Stimulated activated CD8-positive, alpha-beta memory T cell treated with anti-CD3 and anti-CD28 coated beads, Interleukin-7, amount 100 ng/mL, for 4 hours (primary cell): Measurements from ENCODE around the gene SLC2A9.
"Not testable (repeated sequence)": the region's sequence is repeated elsewhere in the genome, so short reads cannot be mapped to it uniquely, and the experiment has no call there.

Source experiments
- DNase-seq, 2 donors: peaks; one replicate each; pipeline ENCODE4 v3.0.0-alpha.2; 2020; ENCODE audit warnings: low read depth in 2 of 2

The SLC2A9 gene

GRCh38 chr4:9826551-9826950, 194.7 kb downstream of the SLC2A9 start:
- no peak for DNase-seq

- no peak for DNase-seq
Observed at GRCh38 chr4:9825049-9825448, 196.2 kb downstream of the SLC2A9 start.

GRCh38 chr4:9820343-9820742, 201.0 kb downstream of the SLC2A9 start:
- DNase-seq, result no peak

- DNase-seq, result no peak
Observed at GRCh38 chr4:9816285-9816684, 205.0 kb downstream of the SLC2A9 start.

- DNase-seq, result no peak
Observed at GRCh38 chr4:9812501-9813340, 208.6 kb downstream of the SLC2A9 start.

- no peak for DNase-seq
Observed at GRCh38 chr4:9811806-9812205, 209.5 kb downstream of the SLC2A9 start.

- no peak for DNase-seq
Observed at GRCh38 chr4:9808077-9808476, 213.2 kb downstream of the SLC2A9 start.

- no peak for DNase-seq
Observed at GRCh38 chr4:9804918-9805317, 216.4 kb downstream of the SLC2A9 start.

- DNase-seq, result no peak
Observed at GRCh38 chr4:9800848-9801247, 220.4 kb downstream of the SLC2A9 start.

GRCh38 chr4:9796641-9797040, 224.7 kb downstream of the SLC2A9 start:
- not testable (repeated sequence) for DNase-seq

- DNase-seq, result no peak
Observed at GRCh38 chr4:9792381-9792780, 228.9 kb downstream of the SLC2A9 start.

GRCh38 chr4:9785891-9786290, 235.4 kb downstream of the SLC2A9 start:
- not testable (repeated sequence) for DNase-seq

GRCh38 chr4:9782136-9782436, 239.2 kb downstream of the SLC2A9 start:
- DNase-seq, result no peak

GRCh38 chr4:9781343-9782135, 239.8 kb downstream of the SLC2A9 start, which contains the start of gene DRD5:
Gene DRD5 (plus strand): TSS chr4:9781634. CDS start chr4:9782030, 396 bp downstream.
- no peak for DNase-seq
